Measurements from ENCODE around the gene PPP2R5A.
A peak's percentile ranks its signal among the peaks of the same experiment; 100 is the strongest.
"Not testable (repeated sequence)": the region's sequence is repeated elsewhere in the genome, so short reads cannot be mapped to it uniquely, and the experiment has no call there.

The PPP2R5A gene

GRCh38 chr1:212283741-212284140, 1.5 kb upstream of the PPP2R5A start:
- no peak for DNase-seq (ENCODE audit: extremely low read depth, insufficient read length)
- no peak overlapping the region for H3K4me3 ChIP-seq (replicated peaks; ENCODE audit: low read depth, low read length)
- TF ChIP-seq, protein P1, sequence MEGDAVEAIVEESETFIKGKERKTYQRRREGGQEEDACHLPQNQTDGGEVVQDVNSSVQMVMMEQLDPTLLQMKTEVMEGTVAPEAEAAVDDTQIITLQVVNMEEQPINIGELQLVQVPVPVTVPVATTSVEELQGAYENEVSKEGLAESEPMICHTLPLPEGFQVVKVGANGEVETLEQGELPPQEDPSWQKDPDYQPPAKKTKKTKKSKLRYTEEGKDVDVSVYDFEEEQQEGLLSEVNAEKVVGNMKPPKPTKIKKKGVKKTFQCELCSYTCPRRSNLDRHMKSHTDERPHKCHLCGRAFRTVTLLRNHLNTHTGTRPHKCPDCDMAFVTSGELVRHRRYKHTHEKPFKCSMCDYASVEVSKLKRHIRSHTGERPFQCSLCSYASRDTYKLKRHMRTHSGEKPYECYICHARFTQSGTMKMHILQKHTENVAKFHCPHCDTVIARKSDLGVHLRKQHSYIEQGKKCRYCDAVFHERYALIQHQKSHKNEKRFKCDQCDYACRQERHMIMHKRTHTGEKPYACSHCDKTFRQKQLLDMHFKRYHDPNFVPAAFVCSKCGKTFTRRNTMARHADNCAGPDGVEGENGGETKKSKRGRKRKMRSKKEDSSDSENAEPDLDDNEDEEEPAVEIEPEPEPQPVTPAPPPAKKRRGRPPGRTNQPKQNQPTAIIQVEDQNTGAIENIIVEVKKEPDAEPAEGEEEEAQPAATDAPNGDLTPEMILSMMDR (IDR thresholded peaks at IDR 0.05; ENCODE audit: insufficient read depth, low read length, poor library complexity, severe bottlenecking) = no peak
- no peaks in the 10 kb centered on the region for H3K27me3 ChIP-seq (replicated peaks; ENCODE audit: control insufficient read depth, insufficient read depth, low read length)
- no peaks in the 10 kb centered on the region for H3K36me3 ChIP-seq (ENCODE audit: control insufficient read depth, insufficient read depth, low read length)

GRCh38 chr1:212284332-212284743, 872 bp upstream of the PPP2R5A start:
- no peak for DNase-seq (ENCODE audit: extremely low read depth, insufficient read length)
- H3K36me3 ChIP-seq (ENCODE audit: control insufficient read depth, insufficient read depth, low read length) = no peaks in the 10 kb centered on the region
- TF ChIP-seq, protein P1 (IDR thresholded peaks at IDR 0.05; ENCODE audit: insufficient read depth, low read length, poor library complexity, severe bottlenecking) = no peak
- H3K4me3 ChIP-seq (replicated peaks; ENCODE audit: low read depth, low read length) = peak overlapping the region; percentile 82
- no peaks in the 10 kb centered on the region for H3K27me3 ChIP-seq (replicated peaks; ENCODE audit: control insufficient read depth, insufficient read depth, low read length)

DNA sequence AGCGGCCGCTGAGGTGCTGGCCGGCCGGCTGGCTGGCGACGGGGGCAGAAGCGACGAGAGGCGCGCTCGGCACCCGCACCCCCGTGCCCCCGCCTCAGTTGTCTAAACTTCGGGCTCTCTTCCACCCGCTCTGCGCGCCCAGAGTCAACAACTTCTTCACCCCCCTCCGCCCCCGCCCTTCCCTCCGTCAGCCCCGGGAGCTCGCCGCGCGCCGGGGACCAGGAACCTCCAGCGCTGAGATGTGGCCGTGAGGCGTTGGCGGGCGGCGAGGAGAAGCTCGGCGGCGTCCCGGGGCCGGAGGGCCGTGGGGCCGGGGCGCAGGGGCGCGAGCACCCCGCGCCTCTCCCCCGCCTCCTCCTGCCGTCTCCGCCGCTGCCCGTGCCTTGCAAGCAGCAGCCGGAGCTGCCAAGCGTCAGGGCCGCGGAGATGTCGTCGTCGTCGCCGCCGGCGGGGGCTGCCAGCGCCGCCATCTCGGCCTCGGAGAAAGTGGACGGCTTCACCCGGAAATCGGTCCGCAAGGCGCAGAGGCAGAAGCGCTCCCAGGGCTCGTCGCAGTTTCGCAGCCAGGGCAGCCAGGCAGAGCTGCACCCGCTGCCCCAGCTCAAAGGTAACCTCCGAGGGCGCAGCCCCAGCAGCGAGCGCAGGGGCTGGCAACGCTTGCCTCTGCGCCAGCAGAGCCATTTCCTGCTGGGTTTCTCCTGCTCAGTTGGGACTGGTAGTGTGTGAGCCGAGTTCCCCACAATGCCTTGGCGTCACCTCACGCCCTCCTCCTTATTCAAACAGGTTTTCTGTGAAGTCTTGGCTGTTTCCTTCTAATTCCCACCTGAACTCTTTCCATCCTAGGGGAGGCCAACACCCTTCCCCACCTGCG, 710 bp downstream of the PPP2R5A start:
- Histone ChIP-seq H3K27me3 (replicated peaks; ENCODE audit: control insufficient read depth, insufficient read depth, low read length) (no peaks in the 10 kb centered on the region), H3K36me3 (ENCODE audit: control insufficient read depth, insufficient read depth, low read length) (no peaks in the 10 kb centered on the region), H3K4me3 (replicated peaks; ENCODE audit: low read depth, low read length) (peak overlapping the region; percentile 78)
- TF ChIP-seq, protein P1 (IDR thresholded peaks at IDR 0.05; ENCODE audit: insufficient read depth, low read length, poor library complexity, severe bottlenecking) = no peak
- DNase-seq (ENCODE audit: extremely low read depth, insufficient read length) = peak; percentile 86

DNA sequence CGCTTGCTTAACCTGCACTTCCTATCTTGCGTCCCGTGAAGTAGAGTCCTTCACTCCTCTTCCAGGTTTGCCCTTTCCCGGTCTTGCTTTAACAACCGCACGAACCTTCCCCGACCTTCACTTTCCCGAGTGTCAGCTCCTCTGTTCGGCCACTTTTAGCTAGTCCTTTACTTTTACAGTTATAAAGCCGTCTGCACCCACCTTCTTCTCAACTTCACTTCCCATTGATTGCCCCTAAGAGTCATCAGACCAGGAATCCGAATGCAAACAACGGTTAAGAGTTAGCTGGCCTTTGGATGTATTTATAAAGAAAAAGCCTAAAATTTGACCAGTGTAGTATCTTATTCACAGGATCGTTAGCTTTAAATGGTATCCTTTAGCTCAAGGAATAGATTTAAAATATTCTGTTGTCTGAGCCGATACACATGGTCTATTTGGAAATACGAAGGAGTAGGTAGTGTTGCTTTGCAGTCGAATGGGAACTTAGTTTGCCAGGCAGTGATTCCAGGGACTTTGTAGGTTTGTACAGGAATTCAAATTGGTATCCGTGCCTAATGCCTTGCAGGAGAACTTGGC, 1.4 kb downstream of the PPP2R5A start:
- no peak for DNase-seq (ENCODE audit: extremely low read depth, insufficient read length)
- no peaks in the 10 kb centered on the region for H3K27me3 ChIP-seq (replicated peaks; ENCODE audit: control insufficient read depth, insufficient read depth, low read length)
- TF ChIP-seq, protein P1 (IDR thresholded peaks at IDR 0.05; ENCODE audit: insufficient read depth, low read length, poor library complexity, severe bottlenecking) = no peak

DNA sequence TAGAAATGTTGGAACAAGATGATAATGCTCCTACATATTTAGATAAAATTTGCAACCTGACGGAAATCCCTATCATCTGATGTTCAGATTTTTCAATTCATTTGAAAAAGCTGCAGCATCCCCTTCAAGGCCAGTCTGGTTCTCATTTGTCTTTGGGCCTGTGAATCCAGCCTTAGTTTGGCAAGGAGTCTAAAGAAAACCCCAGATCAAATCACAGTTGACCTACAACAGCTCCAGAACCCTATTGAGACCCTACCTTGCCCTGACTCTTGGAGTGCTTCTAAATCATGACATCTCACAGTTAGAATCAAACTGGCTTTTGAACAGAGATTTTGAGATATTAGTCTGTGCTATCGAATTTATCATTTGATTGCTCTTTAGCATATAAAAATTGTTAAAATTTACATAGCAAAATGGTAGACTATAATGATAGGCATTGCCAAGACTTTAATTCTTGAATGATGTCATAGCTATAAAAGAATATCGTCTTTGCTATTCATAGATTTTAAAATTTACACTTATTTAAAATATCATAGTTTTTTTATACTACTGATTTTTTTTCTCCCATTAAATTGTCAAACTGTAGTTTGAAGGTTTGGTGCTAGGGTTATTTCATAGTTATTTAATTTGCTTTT, 2.2 kb downstream of the PPP2R5A start:
- Histone ChIP-seq H3K4me3 (replicated peaks; ENCODE audit: low read depth, low read length) (peak overlapping the region; percentile 78), H3K27me3 (replicated peaks; ENCODE audit: control insufficient read depth, insufficient read depth, low read length) (no peaks in the 10 kb centered on the region), H3K36me3 (ENCODE audit: control insufficient read depth, insufficient read depth, low read length) (no peaks in the 10 kb centered on the region)
- DNase-seq (ENCODE audit: extremely low read depth, insufficient read length) = no peak
- TF ChIP-seq, protein P1 (IDR thresholded peaks at IDR 0.05; ENCODE audit: insufficient read depth, low read length, poor library complexity, severe bottlenecking) = no peak

More for the DNA sequence above, 1.4 kb downstream of the PPP2R5A start:
- no peaks in the 10 kb centered on the region for H3K36me3 ChIP-seq (ENCODE audit: control insufficient read depth, insufficient read depth, low read length)
- H3K4me3 ChIP-seq (replicated peaks; ENCODE audit: low read depth, low read length) = peak overlapping the region; percentile 78

GRCh38 chr1:212287995-212288394, 2.8 kb downstream of the PPP2R5A start:
- DNase-seq (ENCODE audit: extremely low read depth, insufficient read length); H3K36me3 ChIP-seq (ENCODE audit: control insufficient read depth, insufficient read depth, low read length); H3K27me3 ChIP-seq (replicated peaks; ENCODE audit: control insufficient read depth, insufficient read depth, low read length); H3K4me3 ChIP-seq (replicated peaks; ENCODE audit: low read depth, low read length): not testable (repeated sequence)
